Measurements from ENCODE around the gene MITF. TPM values are rescaled to one million over a fixed set of nuclear protein-coding genes. Genes with fewer than 3 reads are reported as not detected.

The MITF gene
- polyA plus RNA-seq, 3 donors from 2014 or later = 0.68 to 2.3 TPM; not detected in 1

- Mint-ChIP-seq H3K27me3 (ENCODE audit: low read depth in 3 of 3) (no peaks in the 10 kb centered on the region), H3K4me1 (no peaks in the 10 kb centered on the region), H3K9me3 (peaks cover 0 to 3% (median 0%) of the 10 kb centered on the region in 6 donors), H3K36me3 (no peaks in the 10 kb centered on the region), H3K27ac (no peak overlapping the region), H3K4me3 (no peak overlapping the region)
- DNase-seq = no peak
These were observed 133.6 kb downstream of the MITF start for GRCh38 chr3:69872783-69873378.

- H3K27ac Mint-ChIP-seq = no peak overlapping the region
- no peak overlapping the region for H3K4me3 Mint-ChIP-seq
- DNase-seq = no peak
These were observed 136.8 kb downstream of the MITF start for GRCh38 chr3:69876073-69876472.

GRCh38 chr3:69878254-69878653, 139.0 kb downstream of the MITF start:
- H3K27me3 Mint-ChIP-seq (ENCODE audit: low read depth in 3 of 3) = no peaks in the 10 kb centered on the region
- no peaks in the 10 kb centered on the region for H3K9me3 Mint-ChIP-seq
- DNase-seq = no peak
- no peaks in the 10 kb centered on the region for H3K36me3 Mint-ChIP-seq
- no peak overlapping the region for H3K4me3 Mint-ChIP-seq
- no peaks in the 10 kb centered on the region for H3K4me1 Mint-ChIP-seq
- H3K27ac Mint-ChIP-seq = no peak overlapping the region

More at GRCh38 chr3:69876073-69876472, 136.8 kb downstream of the MITF start:
- H3K27me3 Mint-ChIP-seq (ENCODE audit: low read depth in 3 of 3) = no peaks in the 10 kb centered on the region
- no peaks in the 10 kb centered on the region for H3K9me3 Mint-ChIP-seq
- no peaks in the 10 kb centered on the region for H3K4me1 Mint-ChIP-seq
- H3K36me3 Mint-ChIP-seq = no peaks in the 10 kb centered on the region

GRCh38 chr3:69879051-69879450, 139.8 kb downstream of the MITF start:
- no peaks in the 10 kb centered on the region for H3K4me1 Mint-ChIP-seq
- no peaks in the 10 kb centered on the region for H3K36me3 Mint-ChIP-seq
- no peak for DNase-seq
- no peaks in the 10 kb centered on the region for H3K27me3 Mint-ChIP-seq (ENCODE audit: low read depth in 3 of 3)
- H3K4me3 Mint-ChIP-seq = no peak overlapping the region
- no peaks in the 10 kb centered on the region for H3K9me3 Mint-ChIP-seq
- no peak overlapping the region for H3K27ac Mint-ChIP-seq

- H3K36me3 Mint-ChIP-seq = no peaks in the 10 kb centered on the region
- H3K27me3 Mint-ChIP-seq (ENCODE audit: low read depth in 3 of 3) = no peaks in the 10 kb centered on the region
- no peaks in the 10 kb centered on the region for H3K4me1 Mint-ChIP-seq
- no peak for DNase-seq
- H3K4me3 Mint-ChIP-seq = no peak overlapping the region
- H3K9me3 Mint-ChIP-seq = peaks cover 0 to under 1% (median 0%) of the 10 kb centered on the region in 6 donors
- H3K27ac Mint-ChIP-seq = no peak overlapping the region
These were observed 140.9 kb downstream of the MITF start for GRCh38 chr3:69880069-69880640.

GRCh38 chr3:69881051-69881450, 141.8 kb downstream of the MITF start:
- Mint-ChIP-seq H3K4me3 (no peak overlapping the region), H3K4me1 (no peaks in the 10 kb centered on the region), H3K27ac (no peak overlapping the region), H3K9me3 (peaks cover 0 to 2% (median 0%) of the 10 kb centered on the region in 6 donors), H3K27me3 (ENCODE audit: low read depth in 3 of 3) (no peaks in the 10 kb centered on the region), H3K36me3 (no peaks in the 10 kb centered on the region)
- no peak for DNase-seq

GRCh38 chr3:69881756-69882428, 142.6 kb downstream of the MITF start:
- Mint-ChIP-seq H3K27me3 (ENCODE audit: low read depth in 3 of 3) (no peaks in the 10 kb centered on the region), H3K4me3 (no peak overlapping the region), H3K4me1 (no peaks in the 10 kb centered on the region), H3K27ac (no peak overlapping the region), H3K9me3 (peaks cover 0 to 2% (median 0%) of the 10 kb centered on the region in 6 donors), H3K36me3 (no peaks in the 10 kb centered on the region)
- DNase-seq = no peak

- DNase-seq = no peak
- Mint-ChIP-seq H3K27ac (no peak overlapping the region), H3K27me3 (ENCODE audit: low read depth in 3 of 3) (no peaks in the 10 kb centered on the region), H3K4me1 (no peaks in the 10 kb centered on the region), H3K36me3 (no peaks in the 10 kb centered on the region), H3K4me3 (no peak overlapping the region), H3K9me3 (peaks cover 0 to 2% (median 0%) of the 10 kb centered on the region in 6 donors)
These were observed 143.3 kb downstream of the MITF start for GRCh38 chr3:69882560-69882959.

GRCh38 chr3:69888040-69888942, 149.0 kb downstream of the MITF start:
- no peak overlapping the region for H3K4me3 Mint-ChIP-seq
- no peaks in the 10 kb centered on the region for H3K36me3 Mint-ChIP-seq
- no peak for DNase-seq
- H3K27ac Mint-ChIP-seq = no peak overlapping the region
- peaks cover 0 to 1% (median 0%) of the 10 kb centered on the region in 3 donors for H3K27me3 Mint-ChIP-seq (ENCODE audit: low read depth in 3 of 3)
- no peaks in the 10 kb centered on the region for H3K4me1 Mint-ChIP-seq
- H3K9me3 Mint-ChIP-seq = peaks cover 0 to 6% (median 0%) of the 10 kb centered on the region in 6 donors

- Mint-ChIP-seq H3K4me3 (no peak overlapping the region), H3K4me1 (no peaks in the 10 kb centered on the region), H3K36me3 (no peaks in the 10 kb centered on the region), H3K27me3 (ENCODE audit: low read depth in 3 of 3) (peaks cover 0 to 1% (median 0%) of the 10 kb centered on the region in 3 donors), H3K27ac (no peak overlapping the region), H3K9me3 (peaks cover 0 to 6% (median 0%) of the 10 kb centered on the region in 6 donors)
- DNase-seq = no peak
These were observed 149.7 kb downstream of the MITF start for GRCh38 chr3:69888943-69889315.

GRCh38 chr3:69890084-69890483, 150.8 kb downstream of the MITF start:
- H3K27ac Mint-ChIP-seq = no peak overlapping the region
- peaks cover 0 to 9% (median 0%) of the 10 kb centered on the region in 6 donors for H3K9me3 Mint-ChIP-seq
- H3K27me3 Mint-ChIP-seq (ENCODE audit: low read depth in 3 of 3) = peaks cover 1 to 2% (median 2%) of the 10 kb centered on the region in 3 donors
- no peak for DNase-seq
- H3K4me3 Mint-ChIP-seq = no peak overlapping the region
- H3K4me1 Mint-ChIP-seq = no peaks in the 10 kb centered on the region
- no peaks in the 10 kb centered on the region for H3K36me3 Mint-ChIP-seq

GRCh38 chr3:69890691-69891090, 151.4 kb downstream of the MITF start:
- H3K36me3 Mint-ChIP-seq = no peaks in the 10 kb centered on the region
- no peak overlapping the region for H3K4me3 Mint-ChIP-seq
- peaks cover 1 to 2% (median 2%) of the 10 kb centered on the region in 3 donors for H3K27me3 Mint-ChIP-seq (ENCODE audit: low read depth in 3 of 3)
- H3K4me1 Mint-ChIP-seq = no peaks in the 10 kb centered on the region
- DNase-seq = no peak
- peaks cover 0 to 6% (median 0%) of the 10 kb centered on the region in 6 donors for H3K9me3 Mint-ChIP-seq
- H3K27ac Mint-ChIP-seq = no peak overlapping the region

- no peak for DNase-seq
- no peak overlapping the region for H3K27ac Mint-ChIP-seq
- peaks cover 0 to 6% (median 0%) of the 10 kb centered on the region in 6 donors for H3K9me3 Mint-ChIP-seq
- no peaks in the 10 kb centered on the region for H3K4me1 Mint-ChIP-seq
- H3K4me3 Mint-ChIP-seq = no peak overlapping the region
- no peaks in the 10 kb centered on the region for H3K36me3 Mint-ChIP-seq
- H3K27me3 Mint-ChIP-seq (ENCODE audit: low read depth in 3 of 3) = peaks cover 1 to 2% (median 2%) of the 10 kb centered on the region in 3 donors
These were observed 153.4 kb downstream of the MITF start for GRCh38 chr3:69892706-69893105.

GRCh38 chr3:69893274-69893673, 154.0 kb downstream of the MITF start:
- peaks cover 1 to 2% (median 2%) of the 10 kb centered on the region in 3 donors for H3K27me3 Mint-ChIP-seq (ENCODE audit: low read depth in 3 of 3)
- H3K4me1 Mint-ChIP-seq = no peaks in the 10 kb centered on the region
- no peak for DNase-seq
- H3K4me3 Mint-ChIP-seq = no peak overlapping the region
- H3K27ac Mint-ChIP-seq = no peak overlapping the region
- H3K36me3 Mint-ChIP-seq = no peaks in the 10 kb centered on the region
- peaks cover 0 to 6% (median 0%) of the 10 kb centered on the region in 6 donors for H3K9me3 Mint-ChIP-seq
